ENCODE results near the gene GPC5.

The GPC5 gene

GRCh38 chr13:92433963-92434362 is 1035.5 kb downstream of the GPC5 start:
- DNase-seq (ENCODE audit: low spot score), result no peak
- no peak for TF ChIP-seq CTCF (IDR thresholded peaks at IDR 0.05; ENCODE audit: extremely low read depth, missing control alignments)

- no peak for TF ChIP-seq CTCF (IDR thresholded peaks at IDR 0.05; ENCODE audit: extremely low read depth, missing control alignments)
- DNase-seq (ENCODE audit: low spot score), result no peak
Observed at GRCh38 chr13:92436924-92437323, 1038.5 kb downstream of the GPC5 start.

- no peak for TF ChIP-seq CTCF (IDR thresholded peaks at IDR 0.05; ENCODE audit: extremely low read depth, missing control alignments)
- DNase-seq (ENCODE audit: low spot score), result no peak
Observed at GRCh38 chr13:92444244-92444643, 1045.8 kb downstream of the GPC5 start.

GRCh38 chr13:92451060-92451459 is 1052.6 kb downstream of the GPC5 start:
- TF ChIP-seq CTCF (IDR thresholded peaks at IDR 0.05; ENCODE audit: extremely low read depth, missing control alignments), result no peak
- no peak for DNase-seq (ENCODE audit: low spot score)

GRCh38 chr13:92452840-92453239 is 1054.4 kb downstream of the GPC5 start:
- no peak for TF ChIP-seq CTCF (IDR thresholded peaks at IDR 0.05; ENCODE audit: extremely low read depth, missing control alignments)
- no peak for DNase-seq (ENCODE audit: low spot score)

- TF ChIP-seq CTCF (IDR thresholded peaks at IDR 0.05; ENCODE audit: extremely low read depth, missing control alignments), result no peak
- DNase-seq (ENCODE audit: low spot score), result no peak
Observed at GRCh38 chr13:92459306-92459705, 1060.9 kb downstream of the GPC5 start.

- no peak for DNase-seq (ENCODE audit: low spot score)
- no peak for TF ChIP-seq CTCF (IDR thresholded peaks at IDR 0.05; ENCODE audit: extremely low read depth, missing control alignments)
Observed at GRCh38 chr13:92460479-92460878, 1062.1 kb downstream of the GPC5 start.

All from GM20000 (cell line).